GM23338 (cell line): ENCODE results near the gene SLC7A10. TPM values are rescaled to one million over a fixed set of nuclear protein-coding genes. Genes with fewer than 3 reads are reported as not detected.
A peak's percentile ranks its signal among the peaks of the same experiment; 100 is the strongest.

Experiments
- ATAC-seq: fragments of 200-7000 bp; cut with Tn5 transposase; 3 replicates; pipeline ENCODE4 v1.9.1; 2020
- DNase-seq: peaks from one replicate; pipeline ENCODE4 v3.0.0-alpha.2; 2015; ENCODE audit warnings: low spot score
- H2AFZ ChIP-seq: fragments of 200-600 bp; sonication (generic); 2 replicates; pipeline ENCODE4 v1.8.0; 2016; ENCODE audit warnings: antibody characterized with exemption, mild to moderate bottlenecking, moderate library complexity
- H3F3A ChIP-seq: fragments of 200-600 bp; sonication (generic); replicated peaks from 2 replicates; pipeline ENCODE4 v1.8.0; 2017; ENCODE audit warnings: antibody characterized with exemption, mixed run types, low read depth
- H3K27ac ChIP-seq: fragments of 200-600 bp; sonication (generic); 2 replicates; pipeline ENCODE4 v1.6.1; 2016; ENCODE audit warnings: low read depth
- H3K27me3 ChIP-seq: fragments of 200-600 bp; sonication (generic); 2 replicates; pipeline ENCODE4 v1.8.0; 2016; ENCODE audit warnings: mild to moderate bottlenecking, mixed run types, moderate library complexity; ENCODE audit not compliant: insufficient read depth
- H3K36me3 ChIP-seq: fragments of 200-600 bp; sonication (generic); 2 replicates; pipeline ENCODE4 v1.8.0; 2016; ENCODE audit warnings: mild to moderate bottlenecking; ENCODE audit not compliant: insufficient read depth
- H3K4me1 ChIP-seq: fragments of 200-600 bp; sonication (generic); 2 replicates; pipeline ENCODE4 v1.8.0; 2016; ENCODE audit warnings: mild to moderate bottlenecking, moderate library complexity; ENCODE audit not compliant: insufficient read depth
- H3K4me2 ChIP-seq: fragments of 200-600 bp; sonication (generic); 2 replicates; pipeline ENCODE4 v1.7.1; 2017; ENCODE audit warnings: mixed run types
- H3K4me3 ChIP-seq: fragments of 200-600 bp; sonication (generic); 2 replicates; pipeline ENCODE4 v1.6.1; 2016; ENCODE audit warnings: mixed run types
- H3K79me2 ChIP-seq: fragments of 200-600 bp; sonication (generic); replicated peaks from 2 replicates; pipeline ENCODE4 v1.8.0; 2017; ENCODE audit warnings: mild to moderate bottlenecking; ENCODE audit not compliant: insufficient read depth
- H3K9me2 ChIP-seq: fragments of 200-600 bp; sonication (generic); 2 replicates; pipeline ENCODE4 v1.8.0; 2017; ENCODE audit not compliant: insufficient read depth
- H4K20me1 ChIP-seq: fragments of 200-600 bp; sonication (generic); replicated peaks from 2 replicates; pipeline ENCODE4 v1.8.0; 2017; ENCODE audit warnings: mild to moderate bottlenecking; ENCODE audit not compliant: insufficient read depth
- H3K27ac Mint-ChIP-seq: 2 replicates; pipeline ENCODE4 v1.8.0; 2020; ENCODE audit warnings: inconsistent platforms, mild to moderate bottlenecking, moderate library complexity, mixed read lengths
- H3K27me3 Mint-ChIP-seq: 3 replicates; pipeline ENCODE4 v1.8.0; 2022; ENCODE audit warnings: low read depth, mild to moderate bottlenecking, moderate library complexity, mixed read lengths, inconsistent platforms; ENCODE audit not compliant: insufficient read depth, poor library complexity
- H3K36me3 Mint-ChIP-seq: 3 replicates; pipeline ENCODE4 v1.8.0; 2021; ENCODE audit warnings: low read depth, mild to moderate bottlenecking, inconsistent platforms, moderate library complexity, mixed read lengths
- H3K4me1 Mint-ChIP-seq: 3 replicates; pipeline ENCODE4 v1.8.0; 2020; ENCODE audit warnings: mild to moderate bottlenecking, inconsistent platforms, mixed read lengths
- H3K4me3 Mint-ChIP-seq: 3 replicates; pipeline ENCODE4 v1.8.0; 2021; ENCODE audit warnings: moderate library complexity, mild to moderate bottlenecking, inconsistent platforms, mixed read lengths
- H3K9me3 Mint-ChIP-seq: 3 replicates; pipeline ENCODE4 v1.8.0; 2020; ENCODE audit warnings: moderate library complexity, mild to moderate bottlenecking, inconsistent platforms, mixed read lengths
- CREB1 ChIP-seq: fragments of 250-450 bp; sonication (Bioruptor Pico); IDR thresholded peaks from 2 replicates; pipeline ENCODE4 v1.5.0; 2020; ENCODE audit warnings: low read depth, mild to moderate bottlenecking, moderate library complexity
- CTCF ChIP-seq, 2 experiments: fragments of 200-600 bp in 1 of 2; sonication (generic) in 1 of 2; conservative IDR thresholded peaks; 2 replicates each; pipeline versions ENCODE4 v1.5.1 to v1.6.1; 2016 to 2017; ENCODE audit warnings: antibody characterized with exemption in 2 of 2, low read depth in 2 of 2, mild to moderate bottlenecking in 2 of 2, moderate library complexity in 1 of 2
- ETS1 ChIP-seq: IDR thresholded peaks from 2 replicates; pipeline ENCODE4 v1.6.1; 2016; ENCODE audit warnings: antibody characterized with exemption
- EZH2 ChIP-seq: fragments of 200-600 bp; sonication (generic); IDR thresholded peaks from one replicate; pipeline ENCODE4 v1.8.0; 2017; ENCODE audit warnings: antibody characterized with exemption, mild to moderate bottlenecking, low read depth; ENCODE audit not compliant: unreplicated experiment
- EZH2phosphoT487 ChIP-seq: fragments of 200-600 bp; sonication (generic); IDR thresholded peaks from one replicate; pipeline ENCODE4 v1.8.1; 2018; ENCODE audit warnings: antibody characterized with exemption; ENCODE audit not compliant: unreplicated experiment
- JUNB ChIP-seq: IDR thresholded peaks from one replicate; pipeline ENCODE4 v1.6.1; 2016; ENCODE audit warnings: antibody characterized with exemption; ENCODE audit not compliant: unreplicated experiment
- NANOG ChIP-seq: IDR thresholded peaks from 2 replicates; pipeline ENCODE4 v1.6.1; 2016; ENCODE audit warnings: antibody characterized with exemption, borderline replicate concordance
- POLR2AphosphoS5 ChIP-seq: IDR thresholded peaks from 2 replicates; pipeline ENCODE4 v1.6.1; 2016; ENCODE audit warnings: antibody characterized with exemption, low read depth
- REST ChIP-seq: IDR thresholded peaks from one replicate; pipeline ENCODE4 v1.6.1; 2018; ENCODE audit warnings: antibody characterized with exemption; ENCODE audit not compliant: unreplicated experiment
- STAT1 ChIP-seq: IDR thresholded peaks from one replicate; pipeline ENCODE4 v1.6.1; 2016; ENCODE audit warnings: antibody characterized with exemption; ENCODE audit not compliant: unreplicated experiment
- ZNF114 ChIP-seq: fragments of 250-450 bp; sonication (Bioruptor Pico); IDR thresholded peaks from 2 replicates; pipeline ENCODE4 v1.5.0; 2020; ENCODE audit warnings: mild to moderate bottlenecking, moderate library complexity
- polyA plus RNA-seq: library from polyadenylated mRNA; unstranded; fragments of >200 nt; fragmentation: Nextera tagmentation; extraction: Ambion mirVana; gene quantifications from 2 replicates; pipeline ENCODE4 v1.2.1, GENCODE V29; 2016
- total RNA-seq: library from RNA; depleted of rRNA; stranded (reverse); fragments of >200 nt; shearing (Covaris generic); gene quantifications from 2 replicates; pipeline ENCODE4 v1.2.3, GENCODE V29; 2014

Gene SLC7A10
- total and polyA plus RNA-seq, 2 experiments from 2014 or later = 3.3 to 6.3 TPM

- no peaks in the 10 kb centered on the region; the same call in 2 of the 3 replicates for H3K36me3 Mint-ChIP-seq
- no peak overlapping the region for H3K27ac ChIP-seq
- no peaks in the 10 kb centered on the region for H4K20me1 ChIP-seq
- H3K27me3 Mint-ChIP-seq = peaks cover 22% of the 10 kb centered on the region
- H3K27ac Mint-ChIP-seq = no peak overlapping the region
- no peak overlapping the region for H3K4me3 ChIP-seq
- ATAC-seq = no peak; the same call in 2 of the 3 replicates
- DNase-seq = no peak
- H3K36me3 ChIP-seq = no peaks in the 10 kb centered on the region; the same call in 1 of the 2 replicates
- no peaks in the 10 kb centered on the region for H3K79me2 ChIP-seq
- TF ChIP-seq EZH2 (no peak), POLR2AphosphoS5 (no peak), ETS1 (no peak), EZH2phosphoT487 (no peak), JUNB (no peak)
- peaks cover 4% of the 10 kb centered on the region for H3K9me3 Mint-ChIP-seq
- no peaks in the 10 kb centered on the region for H3K9me2 ChIP-seq
- H3K27me3 ChIP-seq = no peaks in the 10 kb centered on the region
- no peak overlapping the region for H3K4me2 ChIP-seq
- no peaks in the 10 kb centered on the region for H3F3A ChIP-seq
- H2AFZ ChIP-seq = peak overlapping the region; percentile 84
- no peaks in the 10 kb centered on the region for H3K4me1 ChIP-seq
- H3K4me1 Mint-ChIP-seq = 0 out of 3 replicates have a peak, but pooled peaks cover 6% of the 10 kb centered on the region
- no peak overlapping the region for H3K4me3 Mint-ChIP-seq
These were observed 35.2 kb upstream of the SLC7A10 start for GRCh38 chr19:33260628-33261418.

GRCh38 chr19:33259539-33259938, 33.9 kb upstream of the SLC7A10 start:
- Histone ChIP-seq H4K20me1 (no peaks in the 10 kb centered on the region), H3K36me3 (no peaks in the 10 kb centered on the region; the same call in 1 of the 2 replicates), H3K4me2 (no peak overlapping the region), H3K27ac (no peak overlapping the region), H2AFZ (no peak overlapping the region), H3K4me3 (no peak overlapping the region), H3K9me2 (no peaks in the 10 kb centered on the region), H3K27me3 (no peaks in the 10 kb centered on the region), H3K79me2 (no peaks in the 10 kb centered on the region), H3K4me1 (no peaks in the 10 kb centered on the region), H3F3A (no peaks in the 10 kb centered on the region)
- 0 out of 3 replicates have a peak, but pooled peaks cover 6% of the 10 kb centered on the region for H3K4me1 Mint-ChIP-seq
- DNase-seq = no peak
- ATAC-seq = no peak
- no peak overlapping the region for H3K27ac Mint-ChIP-seq
- H3K9me3 Mint-ChIP-seq = peaks cover 4% of the 10 kb centered on the region
- no peak overlapping the region for H3K4me3 Mint-ChIP-seq
- peaks cover 19% of the 10 kb centered on the region for H3K27me3 Mint-ChIP-seq
- H3K36me3 Mint-ChIP-seq = no peaks in the 10 kb centered on the region; the same call in 2 of the 3 replicates
- TF ChIP-seq JUNB (no peak), STAT1 (no peak), REST (no peak), EZH2 (no peak), ETS1 (no peak), EZH2phosphoT487 (no peak), CREB1 (CRISPR knock-in tag) (no peak), NANOG (no peak), ZNF114 (CRISPR knock-in tag) (no peak), CTCF (conservative IDR thresholded peaks at IDR 0.05; ENCODE audit: low read depth in 2 of 2) (no peak)
